ENCODE data around the gene FTCD.
"Not testable (repeated sequence)": the region's sequence is repeated elsewhere in the genome, so short reads cannot be mapped to it uniquely, and the experiment has no call there.

FTCD gene

GRCh38 chr21:46202592-46203202, 47.3 kb upstream of the FTCD start:
- no peak for DNase-seq
- Histone ChIP-seq H4K20me1 (ENCODE audit: insufficient read depth, low read length) (no peaks in the 10 kb centered on the region), H3K9me2 (replicated peaks; ENCODE audit: insufficient read depth, low read length) (no peaks in the 10 kb centered on the region), H3K27me3 (replicated peaks; ENCODE audit: insufficient read depth, low read length) (no peaks in the 10 kb centered on the region), H3K9ac (ENCODE audit: low read length) (no peak overlapping the region), H3K79me2 (ENCODE audit: low read length) (no peaks in the 10 kb centered on the region), H3K9me3 (replicated peaks; ENCODE audit: insufficient read depth, low read length) (no peaks in the 10 kb centered on the region), H3K27ac (ENCODE audit: low read length) (no peak overlapping the region), H3K4me2 (ENCODE audit: low read depth, low read length) (no peak overlapping the region), H2AFZ (ENCODE audit: low read length) (no peak overlapping the region), H3K36me3 (replicated peaks; ENCODE audit: insufficient read depth, low read length) (peaks cover 18% of the 10 kb centered on the region), H3F3A (ENCODE audit: insufficient read depth, low read length) (no peaks in the 10 kb centered on the region), H3K4me1 (ENCODE audit: low read length) (no peaks in the 10 kb centered on the region), H3K4me3 (ENCODE audit: low read length) (no peak overlapping the region)
- TF ChIP-seq EZH2 (optimal IDR thresholded peaks at IDR 0.05; ENCODE audit: low read depth, low read length) (no peak), EZH2phosphoT487 (IDR thresholded peaks at IDR 0.05; ENCODE audit: low read length) (no peak), CTCF (IDR thresholded peaks at IDR 0.05; ENCODE audit: low read length) (no peak)

- not testable (repeated sequence) for DNase-seq; H3K27ac ChIP-seq (ENCODE audit: low read length); H3K27me3 ChIP-seq (replicated peaks; ENCODE audit: insufficient read depth, low read length); H2AFZ ChIP-seq (ENCODE audit: low read length); H3K4me2 ChIP-seq (ENCODE audit: low read depth, low read length); H3K9me3 ChIP-seq (replicated peaks; ENCODE audit: insufficient read depth, low read length); H4K20me1 ChIP-seq (ENCODE audit: insufficient read depth, low read length); H3K4me3 ChIP-seq (ENCODE audit: low read length); H3K9me2 ChIP-seq (replicated peaks; ENCODE audit: insufficient read depth, low read length); H3K4me1 ChIP-seq (ENCODE audit: low read length); H3F3A ChIP-seq (ENCODE audit: insufficient read depth, low read length); H3K79me2 ChIP-seq (ENCODE audit: low read length); H3K9ac ChIP-seq (ENCODE audit: low read length)
- peaks cover 23% of the 10 kb centered on the region for H3K36me3 ChIP-seq (replicated peaks; ENCODE audit: insufficient read depth, low read length)
Measured at GRCh38 chr21:46200877-46201803, 45.8 kb upstream of the FTCD start.

GRCh38 chr21:46199436-46200373, 44.3 kb upstream of the FTCD start:
- TF ChIP-seq CTCF (IDR thresholded peaks at IDR 0.05; ENCODE audit: low read length) (no peak), EZH2phosphoT487 (IDR thresholded peaks at IDR 0.05; ENCODE audit: low read length) (no peak), EZH2 (optimal IDR thresholded peaks at IDR 0.05; ENCODE audit: low read depth, low read length) (no peak)
- no peaks in the 10 kb centered on the region for H3K9me3 ChIP-seq (replicated peaks; ENCODE audit: insufficient read depth, low read length)
- no peak overlapping the region for H3K4me3 ChIP-seq (ENCODE audit: low read length)
- no peak for DNase-seq
- H3F3A ChIP-seq (ENCODE audit: insufficient read depth, low read length) = no peaks in the 10 kb centered on the region
- no peaks in the 10 kb centered on the region for H3K79me2 ChIP-seq (ENCODE audit: low read length)
- peaks cover 27% of the 10 kb centered on the region for H3K36me3 ChIP-seq (replicated peaks; ENCODE audit: insufficient read depth, low read length)
- H3K27ac ChIP-seq (ENCODE audit: low read length) = no peak overlapping the region
- no peak overlapping the region for H3K9ac ChIP-seq (ENCODE audit: low read length)
- H2AFZ ChIP-seq (ENCODE audit: low read length) = no peak overlapping the region
- H3K4me2 ChIP-seq (ENCODE audit: low read depth, low read length) = no peak overlapping the region
- no peaks in the 10 kb centered on the region for H3K9me2 ChIP-seq (replicated peaks; ENCODE audit: insufficient read depth, low read length)
- no peaks in the 10 kb centered on the region for H3K27me3 ChIP-seq (replicated peaks; ENCODE audit: insufficient read depth, low read length)
- H3K4me1 ChIP-seq (ENCODE audit: low read length) = no peaks in the 10 kb centered on the region
- H4K20me1 ChIP-seq (ENCODE audit: insufficient read depth, low read length) = no peaks in the 10 kb centered on the region

Measured in MM.1S (cell line).